Measurements from ENCODE around the gene PGLYRP3.

- TF ChIP-seq, protein P1, sequence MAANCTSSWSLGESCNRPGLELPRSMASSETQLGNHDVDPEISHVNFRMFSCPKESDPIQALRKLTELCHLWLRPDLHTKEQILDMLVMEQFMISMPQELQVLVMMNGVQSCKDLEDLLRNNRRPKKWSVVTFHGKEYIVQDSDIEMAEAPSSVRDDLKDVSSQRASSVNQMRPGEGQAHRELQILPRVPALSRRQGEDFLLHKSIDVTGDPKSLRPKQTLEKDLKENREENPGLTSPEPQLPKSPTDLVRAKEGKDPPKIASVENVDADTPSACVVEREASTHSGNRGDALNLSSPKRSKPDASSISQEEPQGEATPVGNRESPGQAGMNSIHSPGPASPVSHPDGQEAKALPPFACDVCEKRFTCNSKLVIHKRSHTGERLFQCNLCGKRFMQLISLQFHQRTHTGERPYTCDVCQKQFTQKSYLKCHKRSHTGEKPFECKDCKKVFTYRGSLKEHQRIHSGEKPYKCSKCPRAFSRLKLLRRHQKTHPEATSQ (CRISPR knock-in tag; IDR thresholded peaks at IDR 0.05; ENCODE audit: borderline replicate concordance) = no peak
- TF ChIP-seq, protein P2, sequence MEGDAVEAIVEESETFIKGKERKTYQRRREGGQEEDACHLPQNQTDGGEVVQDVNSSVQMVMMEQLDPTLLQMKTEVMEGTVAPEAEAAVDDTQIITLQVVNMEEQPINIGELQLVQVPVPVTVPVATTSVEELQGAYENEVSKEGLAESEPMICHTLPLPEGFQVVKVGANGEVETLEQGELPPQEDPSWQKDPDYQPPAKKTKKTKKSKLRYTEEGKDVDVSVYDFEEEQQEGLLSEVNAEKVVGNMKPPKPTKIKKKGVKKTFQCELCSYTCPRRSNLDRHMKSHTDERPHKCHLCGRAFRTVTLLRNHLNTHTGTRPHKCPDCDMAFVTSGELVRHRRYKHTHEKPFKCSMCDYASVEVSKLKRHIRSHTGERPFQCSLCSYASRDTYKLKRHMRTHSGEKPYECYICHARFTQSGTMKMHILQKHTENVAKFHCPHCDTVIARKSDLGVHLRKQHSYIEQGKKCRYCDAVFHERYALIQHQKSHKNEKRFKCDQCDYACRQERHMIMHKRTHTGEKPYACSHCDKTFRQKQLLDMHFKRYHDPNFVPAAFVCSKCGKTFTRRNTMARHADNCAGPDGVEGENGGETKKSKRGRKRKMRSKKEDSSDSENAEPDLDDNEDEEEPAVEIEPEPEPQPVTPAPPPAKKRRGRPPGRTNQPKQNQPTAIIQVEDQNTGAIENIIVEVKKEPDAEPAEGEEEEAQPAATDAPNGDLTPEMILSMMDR (CRISPR knock-in tag; IDR thresholded peaks at IDR 0.05) = no peak
- TF ChIP-seq ZKSCAN1 (IDR thresholded peaks at IDR 0.05; ENCODE audit: low read length) (no peak), ZSCAN29 (CRISPR knock-in tag; conservative IDR thresholded peaks at IDR 0.05) (no peak)
These were observed 21.2 kb downstream of the PGLYRP3 start for GRCh38 chr1:153291514-153291913.
